ENCODE results near the gene CDKN2B.

The CDKN2B gene

GRCh38 chr9:21970800-21971640, 38.1 kb downstream of the CDKN2B start:
- no peak for TF ChIP-seq CTCF (IDR thresholded peaks at IDR 0.05; ENCODE audit: low read length, missing control alignments)
- DNase-seq (ENCODE audit: low read depth): no peak
- no peak overlapping the region for H3K4me3 ChIP-seq (replicated peaks; ENCODE audit: low read depth, low read length)

GRCh38 chr9:21969951-21970799, 38.9 kb downstream of the CDKN2B start:
- DNase-seq (ENCODE audit: low read depth): no peak
- no peak overlapping the region for H3K4me3 ChIP-seq (replicated peaks; ENCODE audit: low read depth, low read length)
- no peak for TF ChIP-seq CTCF (IDR thresholded peaks at IDR 0.05; ENCODE audit: low read length, missing control alignments)

- no peak for TF ChIP-seq CTCF (IDR thresholded peaks at IDR 0.05; ENCODE audit: low read length, missing control alignments)
- no peak for DNase-seq (ENCODE audit: low read depth)
- no peak overlapping the region for H3K4me3 ChIP-seq (replicated peaks; ENCODE audit: low read depth, low read length)
These were observed 39.8 kb downstream of the CDKN2B start for GRCh38 chr9:21969011-21969940.

GRCh38 chr9:21968331-21969010, 40.6 kb downstream of the CDKN2B start:
- TF ChIP-seq CTCF (IDR thresholded peaks at IDR 0.05; ENCODE audit: low read length, missing control alignments): no peak
- no peak overlapping the region for H3K4me3 ChIP-seq (replicated peaks; ENCODE audit: low read depth, low read length)
- no peak for DNase-seq (ENCODE audit: low read depth)

- no peak overlapping the region for H3K4me3 ChIP-seq (replicated peaks; ENCODE audit: low read depth, low read length)
- TF ChIP-seq CTCF (IDR thresholded peaks at IDR 0.05; ENCODE audit: low read length, missing control alignments): no peak
- DNase-seq (ENCODE audit: low read depth): no peak
These were observed 41.4 kb downstream of the CDKN2B start for GRCh38 chr9:21967702-21968101.

- TF ChIP-seq CTCF (IDR thresholded peaks at IDR 0.05; ENCODE audit: low read length, missing control alignments): no peak
- DNase-seq (ENCODE audit: low read depth): no peak
- no peak overlapping the region for H3K4me3 ChIP-seq (replicated peaks; ENCODE audit: low read depth, low read length)
These were observed 41.9 kb downstream of the CDKN2B start for GRCh38 chr9:21967169-21967568.
